ENCODE measurements around the gene ZNF609. TPM values are rescaled to one million over a fixed set of nuclear protein-coding genes. Genes with fewer than 3 reads are reported as not detected.
"Not testable (repeated sequence)": the region's sequence is repeated elsewhere in the genome, so short reads cannot be mapped to it uniquely, and the experiment has no call there.

ZNF609 gene
- total RNA-seq, 1 donor from 2014 or later = 12.1 TPM

GRCh38 chr15:64621056-64621455 lies 160.7 kb downstream of the ZNF609 start:
- no peak for DNase-seq (ENCODE audit: low read depth in 2 of 2)

DNA sequence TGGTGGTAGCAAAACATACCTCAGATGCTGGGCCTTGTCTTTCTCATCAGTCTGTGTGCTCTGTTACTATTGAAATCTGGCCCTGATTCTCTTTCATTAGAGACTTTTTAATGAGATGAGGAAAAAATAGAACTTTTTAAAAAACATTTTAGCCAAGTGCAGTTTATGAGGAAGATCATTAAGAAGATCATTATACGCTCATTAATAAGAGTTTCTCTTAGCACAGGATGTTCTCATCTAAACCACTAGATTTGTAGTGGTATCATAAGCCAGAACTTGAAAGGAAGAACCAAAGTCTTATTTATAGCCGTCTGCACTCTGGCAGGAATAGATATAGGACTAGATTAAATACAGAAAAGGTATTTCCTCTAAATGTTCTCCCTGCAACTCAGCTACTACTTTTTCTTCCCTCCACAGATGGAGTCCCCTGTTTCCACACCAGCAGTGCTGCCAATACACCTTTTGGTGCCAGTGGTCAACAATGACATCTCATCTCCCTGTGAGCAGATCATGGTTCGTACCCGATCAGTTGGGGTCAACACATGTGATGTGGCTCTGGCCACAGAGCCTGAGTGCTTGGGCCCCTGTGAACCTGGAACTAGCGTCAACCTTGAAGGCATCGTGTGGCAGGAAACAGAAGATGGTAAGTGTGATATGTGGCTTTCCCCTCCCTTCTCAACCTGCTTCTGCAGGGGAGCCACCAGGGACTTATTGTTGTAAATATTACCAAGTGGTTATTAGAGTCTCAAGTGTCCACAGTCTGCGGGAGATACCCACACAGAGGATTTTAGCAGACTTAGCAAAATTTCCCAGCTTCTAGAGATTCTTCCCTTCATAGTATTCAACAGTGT lies 162.3 kb downstream of the ZNF609 start:
- no peak for DNase-seq (ENCODE audit: low read depth in 2 of 2)

GRCh38 chr15:64623347-64623996 lies 163.1 kb downstream of the ZNF609 start:
- no peak for DNase-seq (ENCODE audit: low read depth in 2 of 2)

DNA sequence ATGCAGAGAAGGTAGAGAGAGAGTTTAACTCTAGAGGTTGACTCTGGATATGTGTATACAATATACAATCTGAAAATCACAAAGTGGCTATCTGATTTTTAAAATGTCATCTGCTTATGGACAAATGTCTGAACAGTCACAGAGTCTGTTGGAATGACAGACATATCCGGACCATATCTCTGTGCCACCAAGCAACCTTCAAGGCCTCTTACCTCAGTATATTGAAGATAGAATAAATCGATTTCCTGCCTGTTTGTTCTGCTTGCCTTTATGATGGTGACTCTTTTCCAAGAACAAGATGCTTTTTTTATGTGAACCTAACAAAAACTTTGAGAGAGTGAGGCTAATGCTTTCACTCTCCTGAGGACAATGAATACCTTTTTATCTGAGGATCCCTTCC lies 163.9 kb downstream of the ZNF609 start:
- no peak for DNase-seq (ENCODE audit: low read depth in 2 of 2)

GRCh38 chr15:64629063-64629462 lies 168.7 kb downstream of the ZNF609 start:
- no peak for DNase-seq (ENCODE audit: low read depth in 2 of 2)

DNA sequence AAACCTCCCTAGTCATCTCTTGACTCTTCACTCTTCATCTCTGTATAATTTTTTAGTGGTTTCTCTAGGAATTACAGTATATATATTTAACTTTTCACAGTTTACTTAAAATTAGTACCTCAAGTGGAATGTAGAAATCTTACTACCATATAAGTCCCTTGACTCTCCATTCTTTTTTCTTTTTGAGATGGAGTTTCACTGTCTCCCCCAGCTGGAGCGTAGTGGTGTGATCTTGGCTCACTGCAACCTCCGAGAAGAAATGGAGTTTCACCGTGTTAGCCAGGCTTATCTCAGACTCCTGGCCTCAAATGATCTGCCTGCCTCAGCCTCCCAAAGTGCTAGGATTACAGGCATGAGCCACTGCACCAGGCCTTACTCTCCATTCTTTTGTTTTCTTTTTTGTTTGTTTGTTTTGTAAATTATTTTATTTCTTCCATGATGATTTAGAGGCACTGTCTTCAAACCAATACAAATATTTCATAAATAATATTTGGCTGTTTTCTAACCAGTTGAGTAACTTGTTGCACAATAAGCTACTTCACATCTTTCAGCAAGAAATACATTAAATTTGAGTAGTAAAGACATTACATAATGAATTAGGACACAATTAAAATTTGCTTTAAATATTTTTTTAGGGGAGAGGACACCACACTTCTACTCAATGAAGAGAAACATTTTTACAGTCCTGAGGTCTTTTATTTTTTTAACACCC lies 170.2 kb downstream of the ZNF609 start:
- no peak for DNase-seq (ENCODE audit: low read depth in 2 of 2)

- DNase-seq (ENCODE audit: low read depth in 2 of 2) = not testable (repeated sequence)
Measured at GRCh38 chr15:64632639-64633038, 172.3 kb downstream of the ZNF609 start.

GRCh38 chr15:64633332-64633731 lies 173.0 kb downstream of the ZNF609 start:
- no peak for DNase-seq (ENCODE audit: low read depth in 2 of 2)

GRCh38 chr15:64634027-64634426 lies 173.6 kb downstream of the ZNF609 start:
- DNase-seq (ENCODE audit: low read depth in 2 of 2) = peak in 1 of 2 donors; percentile 26

GRCh38 chr15:64634576-64635498 lies 174.5 kb downstream of the ZNF609 start:
- DNase-seq (ENCODE audit: low read depth in 2 of 2) = peak; percentile 88 to 95

DNA sequence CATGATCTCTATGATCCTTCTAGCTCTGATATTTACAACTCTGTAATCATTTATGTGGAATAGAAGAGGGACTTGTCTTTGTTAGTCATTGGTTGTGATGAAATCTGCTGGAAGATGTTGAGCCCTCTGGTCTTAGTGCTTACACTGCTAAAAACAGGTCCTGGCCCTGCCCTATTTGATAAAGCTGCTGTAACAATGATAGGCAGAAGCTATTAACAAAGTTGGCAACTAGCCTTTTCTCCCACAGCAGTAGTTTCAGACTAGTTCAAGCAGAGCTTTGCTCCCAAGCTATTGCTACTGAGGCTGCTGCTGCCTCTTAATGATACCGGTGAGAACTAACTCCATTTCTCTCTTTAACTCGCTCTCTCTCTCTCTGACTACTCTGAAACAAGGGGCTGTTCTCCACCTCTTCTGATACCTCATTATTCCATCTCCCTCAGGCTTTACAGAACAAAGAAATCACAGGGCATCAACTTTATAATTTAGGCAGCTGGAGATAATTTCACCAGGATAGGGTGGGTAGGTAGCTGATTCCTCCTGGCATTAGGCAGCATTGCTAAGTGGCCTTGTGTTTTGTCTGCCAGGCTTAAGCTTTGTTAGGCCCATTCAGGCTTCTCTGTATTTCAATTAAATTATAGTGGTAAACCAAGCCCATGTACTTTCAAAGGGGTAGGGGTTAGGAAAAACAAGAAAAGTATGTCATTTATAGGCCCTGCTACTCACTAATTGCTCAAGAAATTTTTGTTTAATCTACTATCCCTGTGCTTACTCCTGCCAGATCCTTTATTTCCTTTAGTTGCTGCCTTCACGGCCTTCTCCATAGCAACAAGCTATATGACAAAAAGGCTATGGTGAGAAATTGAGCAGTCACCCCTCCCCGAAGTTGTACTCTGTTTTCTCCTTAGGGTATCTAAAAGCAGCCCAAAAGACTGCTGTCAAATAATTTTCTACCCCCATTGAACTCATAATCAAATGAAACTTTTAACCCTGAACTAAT lies 175.4 kb downstream of the ZNF609 start:
- peak; percentile 51 to 77 for DNase-seq (ENCODE audit: low read depth in 2 of 2)

- DNase-seq (ENCODE audit: low read depth in 2 of 2) = no peak
Measured at GRCh38 chr15:64636556-64636955, 176.2 kb downstream of the ZNF609 start.

GRCh38 chr15:64637412-64637811 lies 177.0 kb downstream of the ZNF609 start:
- no peak for DNase-seq (ENCODE audit: low read depth in 2 of 2)

DNA sequence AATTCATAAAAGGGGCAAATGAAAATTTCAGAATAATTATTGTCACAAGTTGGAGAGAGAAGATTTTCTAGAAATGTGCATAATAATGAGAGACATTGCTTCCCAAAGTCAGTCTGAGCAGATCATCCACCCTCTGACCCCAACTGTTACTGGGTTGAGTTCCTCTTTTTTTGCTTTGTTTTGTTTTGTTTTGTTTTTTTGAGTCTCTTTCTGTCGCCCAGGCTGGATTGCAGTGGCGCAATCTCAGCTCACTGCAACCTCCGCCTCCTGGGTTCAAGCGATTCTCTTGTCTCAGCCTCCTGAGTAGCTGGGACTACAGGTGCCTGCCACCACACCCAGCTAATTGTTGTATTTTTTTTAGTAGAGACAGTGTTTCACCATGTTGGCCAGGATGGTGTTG lies 179.4 kb downstream of the ZNF609 start:
- DNase-seq (ENCODE audit: low read depth in 2 of 2) = not testable (repeated sequence)

DNA sequence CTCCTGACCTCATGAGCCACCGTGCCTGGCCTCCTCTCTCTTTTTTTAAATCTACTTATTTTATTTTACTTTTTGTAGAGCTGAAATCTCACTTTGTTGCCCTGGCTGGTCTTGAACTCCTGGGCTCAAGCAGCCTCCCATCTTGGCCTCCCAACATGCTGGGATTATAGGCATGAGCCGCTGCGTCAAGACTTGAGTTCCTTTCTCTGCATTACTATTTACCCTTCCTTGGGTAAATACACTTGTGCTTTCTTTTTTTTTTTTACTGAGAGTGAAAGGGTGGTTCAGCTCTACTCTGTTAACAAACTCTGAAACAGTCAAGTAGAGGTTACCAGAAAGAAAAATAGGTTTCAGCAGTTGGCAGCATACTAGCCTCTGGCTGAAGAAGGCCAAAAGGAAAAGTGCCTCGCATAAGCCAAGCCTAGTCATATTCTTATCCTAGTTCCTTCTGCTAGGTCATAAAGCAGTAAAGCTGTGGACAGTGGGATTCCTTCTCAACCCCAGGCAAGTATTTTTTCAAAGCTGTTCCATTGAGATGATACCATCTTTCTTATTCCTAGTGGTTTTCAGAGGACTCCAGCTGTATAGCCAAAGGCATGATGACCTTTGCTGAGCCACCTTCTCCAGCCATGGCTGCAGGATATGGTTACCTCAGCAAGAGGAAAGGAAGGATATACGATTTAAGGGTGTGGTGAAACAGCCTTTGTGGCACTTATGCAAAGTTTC lies 179.9 kb downstream of the ZNF609 start:
- no peak for DNase-seq (ENCODE audit: low read depth in 2 of 2)

DNA sequence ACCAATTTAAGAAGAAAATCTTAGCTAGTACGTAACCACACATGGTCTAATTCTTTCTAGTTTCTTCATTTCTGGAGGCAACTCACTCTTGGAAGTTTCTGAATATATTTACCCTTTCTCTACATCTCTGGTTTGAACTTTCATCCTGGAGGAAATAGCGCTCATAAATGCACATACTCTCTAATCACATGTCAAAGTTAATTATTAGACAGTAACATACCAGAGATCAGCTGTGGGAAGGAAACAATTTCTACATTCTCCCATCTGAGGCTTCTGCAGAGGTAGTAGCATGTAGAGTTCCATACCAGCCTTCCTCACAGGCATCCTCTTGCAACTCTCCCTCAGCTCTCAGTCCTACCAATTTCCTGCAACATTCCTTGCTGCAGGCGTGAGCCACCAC lies 182.5 kb downstream of the ZNF609 start:
- no peak for DNase-seq (ENCODE audit: low read depth in 2 of 2)

GRCh38 chr15:64643685-64644084 lies 183.3 kb downstream of the ZNF609 start:
- no peak for DNase-seq (ENCODE audit: low read depth in 2 of 2)

GRCh38 chr15:64644811-64645210 lies 184.4 kb downstream of the ZNF609 start:
- not testable (repeated sequence) for DNase-seq (ENCODE audit: low read depth in 2 of 2)

- DNase-seq (ENCODE audit: low read depth in 2 of 2) = no peak
Measured at GRCh38 chr15:64645995-64646394, 185.6 kb downstream of the ZNF609 start.

All from dermis microvascular lymphatic vessel endothelial cell (primary cell).